Liver (tissue), 3 donors: ENCODE measurements around the gene TBC1D16.
A peak's percentile ranks its signal among the peaks of the same experiment; 100 is the strongest.

Experiments
- CTCF ChIP-seq: fragments of 150-350 bp; IDR thresholded peaks from 2 replicates; pipeline ENCODE4 v1.5.1; 2017; ENCODE audit warnings: improper control_type of control experiment, low read depth, low read length; ENCODE audit not compliant: missing input control
- EGR1 ChIP-seq, 2 donors: IDR thresholded peaks; 2 replicates each; pipeline ENCODE4 v1.6.1; 2016 to 2018; ENCODE audit warnings: antibody characterized with exemption in 2 of 2, low read depth in 2 of 2
- GABPA ChIP-seq, 2 donors: IDR thresholded peaks in 1 of 2; conservative IDR thresholded peaks in 1 of 2; 2 replicates each; pipeline ENCODE4 v1.6.1; 2016; ENCODE audit warnings: antibody characterized with exemption in 2 of 2, mild to moderate bottlenecking in 1 of 2, moderate library complexity in 1 of 2
- HNF4A ChIP-seq, 2 donors: conservative IDR thresholded peaks; 2 replicates each; pipeline ENCODE4 v1.6.1; 2016; ENCODE audit warnings: antibody characterized with exemption in 2 of 2, mild to moderate bottlenecking in 2 of 2
- JUND ChIP-seq, 2 donors: IDR thresholded peaks; 2 replicates each; pipeline ENCODE4 v1.6.1; 2016; ENCODE audit warnings: antibody characterized with exemption in 2 of 2
- MAX ChIP-seq: IDR thresholded peaks from 2 replicates; pipeline ENCODE4 v1.6.1; 2016; ENCODE audit warnings: antibody characterized with exemption
- RAD21 ChIP-seq, 2 donors: IDR thresholded peaks; 2 replicates each; pipeline ENCODE4 v1.6.1; 2016; ENCODE audit warnings: antibody characterized with exemption in 2 of 2, mild to moderate bottlenecking in 2 of 2
- REST ChIP-seq: IDR thresholded peaks from 2 replicates; pipeline ENCODE4 v1.6.1; 2016; ENCODE audit warnings: antibody characterized with exemption, mild to moderate bottlenecking
- RXRA ChIP-seq, 2 donors: IDR thresholded peaks; 2 replicates each; pipeline ENCODE4 v1.6.1; 2017 to 2018; ENCODE audit warnings: antibody characterized with exemption in 2 of 2, mild to moderate bottlenecking in 1 of 2
- SP1 ChIP-seq: IDR thresholded peaks from 2 replicates; pipeline ENCODE4 v1.6.1; 2018; ENCODE audit warnings: antibody characterized with exemption, mild to moderate bottlenecking
- TAF1 ChIP-seq: conservative IDR thresholded peaks from 2 replicates; pipeline ENCODE4 v1.6.1; 2016; ENCODE audit warnings: antibody characterized with exemption, mild to moderate bottlenecking
- YY1 ChIP-seq: IDR thresholded peaks from 2 replicates; pipeline ENCODE4 v1.6.1; 2016; ENCODE audit warnings: antibody characterized with exemption, mild to moderate bottlenecking
- ZBTB33 ChIP-seq: IDR thresholded peaks from 2 replicates; pipeline ENCODE4 v1.6.1; 2016; ENCODE audit warnings: antibody characterized with exemption
- donor health status: healthy.
- donor health status: healthy.

- TF ChIP-seq YY1 = peak; percentile 40
- TF ChIP-seq CTCF = no peak
- TF ChIP-seq EGR1 (IDR thresholded peaks at IDR 0.05; ENCODE audit: low read depth in 2 of 2) = no peak
- no peak for TF ChIP-seq ZBTB33
- TF ChIP-seq REST = no peak
- no peak for TF ChIP-seq TAF1
- TF ChIP-seq RAD21 (IDR thresholded peaks at IDR 0.05) = no peak
- TF ChIP-seq SP1 = peak; percentile 17
- peak; percentile 54 to 76 for TF ChIP-seq JUND (IDR thresholded peaks at IDR 0.05)
- no peak for TF ChIP-seq MAX
- TF ChIP-seq RXRA (IDR thresholded peaks at IDR 0.05) = peak in 1 of 2 donors; percentile 69
- TF ChIP-seq GABPA (IDR thresholded peaks at IDR 0.05 in 1 of 2, conservative IDR thresholded peaks at IDR 0.05 in 1 of 2) = no peak
- TF ChIP-seq HNF4A (conservative IDR thresholded peaks at IDR 0.05) = peak; percentile 63 to 82
These were observed 146.6 kb downstream of the TBC1D16 start for GRCh38 chr17:79888811-79889634.
